Measurements from ENCODE around the gene SIPA1L2.
"Not testable (repeated sequence)": the region's sequence is repeated elsewhere in the genome, so short reads cannot be mapped to it uniquely, and the experiment has no call there.

SIPA1L2 gene

GRCh38 chr1:232613752-232614381 is 16.1 kb downstream of the SIPA1L2 start:
- peak; percentile 83 to 84 for DNase-seq (ENCODE audit: low read depth in 2 of 2)

GRCh38 chr1:232612836-232613235 is 17.1 kb downstream of the SIPA1L2 start:
- not testable (repeated sequence) for DNase-seq (ENCODE audit: low read depth in 2 of 2)

DNA sequence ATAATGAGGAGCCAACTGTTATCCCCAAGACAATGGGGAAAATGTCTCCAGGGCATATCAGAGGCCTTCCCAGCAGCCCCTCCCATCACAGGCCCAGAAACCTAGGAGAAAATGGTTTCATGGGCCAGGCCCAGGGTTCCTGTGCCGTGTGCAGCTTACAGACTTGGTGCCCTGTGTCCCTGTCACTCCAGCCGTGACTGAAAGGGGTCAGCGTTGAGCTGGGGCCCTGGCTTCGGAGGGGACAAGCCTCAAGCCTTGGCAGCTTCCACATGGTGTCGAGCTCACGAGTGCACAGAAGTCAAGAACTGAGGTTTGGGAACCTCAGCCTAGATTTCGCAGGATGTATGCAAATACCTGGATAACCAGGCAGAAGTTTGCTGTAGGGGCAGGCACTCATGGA is 18.1 kb downstream of the SIPA1L2 start:
- no peak for DNase-seq (ENCODE audit: low read depth in 2 of 2)

- DNase-seq (ENCODE audit: low read depth in 2 of 2): not testable (repeated sequence)
Observed at GRCh38 chr1:232610902-232611745, 18.8 kb downstream of the SIPA1L2 start.

GRCh38 chr1:232610192-232610901 is 19.6 kb downstream of the SIPA1L2 start:
- DNase-seq (ENCODE audit: low read depth in 2 of 2): no peak

DNA sequence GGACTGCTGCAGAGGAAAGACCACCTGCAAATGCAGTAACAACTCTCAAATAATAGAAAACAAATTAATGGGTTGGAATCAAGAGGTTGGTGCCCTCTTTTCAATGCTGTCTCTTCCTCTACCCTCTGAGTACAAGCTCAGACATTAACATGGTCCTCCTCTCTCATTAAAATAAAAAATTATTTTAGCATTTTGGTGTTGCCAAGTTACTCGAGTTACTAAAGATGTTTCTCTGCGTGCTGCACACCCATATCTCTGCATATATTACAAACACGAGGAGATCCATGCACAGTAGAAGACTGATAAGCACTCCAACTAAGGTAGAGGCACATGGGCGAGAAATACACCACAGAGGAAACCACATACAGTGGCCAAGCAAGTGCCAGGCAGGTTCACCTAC is 21.5 kb downstream of the SIPA1L2 start:
- no peak for DNase-seq (ENCODE audit: low read depth in 2 of 2)

- DNase-seq (ENCODE audit: low read depth in 2 of 2): no peak
Observed at GRCh38 chr1:232602622-232603021, 27.3 kb downstream of the SIPA1L2 start.

GRCh38 chr1:232600424-232601258 is 29.3 kb downstream of the SIPA1L2 start:
- DNase-seq (ENCODE audit: low read depth in 2 of 2): no peak

- no peak for DNase-seq (ENCODE audit: low read depth in 2 of 2)
Observed at GRCh38 chr1:232599178-232600041, 30.5 kb downstream of the SIPA1L2 start.

DNA sequence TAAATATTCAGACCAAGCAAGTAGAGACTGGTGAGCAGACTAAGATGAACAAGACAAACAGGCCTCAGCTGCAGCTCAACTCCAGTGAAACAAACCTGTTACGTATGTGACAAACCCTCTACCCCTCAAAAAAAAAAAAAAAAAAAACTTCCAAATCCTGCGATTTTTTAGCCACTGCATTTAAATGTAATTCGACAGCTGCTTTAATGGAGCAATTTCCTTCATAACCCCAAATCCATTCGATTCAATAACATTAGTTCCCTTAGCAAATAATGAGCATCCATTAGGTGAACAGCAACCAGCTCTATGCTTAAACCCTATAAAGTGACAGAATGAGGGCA is 31.1 kb downstream of the SIPA1L2 start:
- DNase-seq (ENCODE audit: low read depth in 2 of 2): no peak

DNA sequence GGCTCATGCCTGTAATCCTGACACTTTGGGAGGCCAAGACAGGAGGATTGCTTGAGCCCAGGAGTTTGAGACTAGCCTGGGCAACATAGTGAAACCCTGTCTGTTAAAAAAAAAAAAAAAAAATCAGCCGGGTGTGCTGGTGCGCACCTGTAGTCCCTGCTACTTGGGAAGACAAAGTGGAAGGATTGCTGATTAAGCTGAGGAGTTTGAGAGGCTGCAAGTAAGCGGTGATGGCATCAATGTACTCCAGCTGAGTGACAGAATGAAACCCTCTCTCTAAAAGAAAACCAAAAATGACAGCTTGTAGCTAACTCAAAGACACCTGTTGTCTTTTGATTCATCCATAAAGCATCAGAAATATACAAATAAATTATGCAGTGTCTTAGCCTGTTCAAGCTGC is 31.8 kb downstream of the SIPA1L2 start:
- no peak for DNase-seq (ENCODE audit: low read depth in 2 of 2)

- DNase-seq (ENCODE audit: low read depth in 2 of 2): no peak
Observed at GRCh38 chr1:232597721-232598120, 32.2 kb downstream of the SIPA1L2 start.

DNA sequence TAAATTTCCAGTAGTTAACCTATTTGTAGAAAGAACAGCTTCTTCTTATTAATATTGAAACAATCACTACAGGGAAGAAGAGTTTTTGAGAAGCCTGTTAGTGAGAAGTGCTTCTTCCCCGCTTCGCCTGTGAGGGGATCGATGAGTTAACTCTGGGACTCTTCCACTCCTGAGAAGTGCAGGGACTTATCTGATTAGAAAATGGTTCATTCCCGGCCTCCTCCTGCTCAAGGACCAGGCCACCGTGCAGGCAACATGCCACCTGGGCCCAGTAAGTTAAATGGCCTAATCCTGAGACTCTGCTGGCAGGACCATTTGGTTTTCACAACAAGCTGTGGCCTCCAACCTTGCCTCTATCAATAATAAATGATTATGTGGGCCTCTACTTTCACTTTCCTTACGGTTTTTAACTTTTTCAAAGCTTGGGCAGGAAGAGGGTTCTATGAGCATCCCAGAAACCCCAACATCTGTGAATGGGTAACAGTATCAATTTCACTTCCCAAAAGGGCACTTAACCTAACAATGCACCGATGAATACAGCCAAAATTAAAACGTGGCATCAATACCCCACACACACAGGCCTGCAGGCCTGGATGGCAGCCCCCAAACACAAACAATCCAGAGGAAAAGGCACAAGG is 33.1 kb downstream of the SIPA1L2 start:
- no peak for DNase-seq (ENCODE audit: low read depth in 2 of 2)

DNA sequence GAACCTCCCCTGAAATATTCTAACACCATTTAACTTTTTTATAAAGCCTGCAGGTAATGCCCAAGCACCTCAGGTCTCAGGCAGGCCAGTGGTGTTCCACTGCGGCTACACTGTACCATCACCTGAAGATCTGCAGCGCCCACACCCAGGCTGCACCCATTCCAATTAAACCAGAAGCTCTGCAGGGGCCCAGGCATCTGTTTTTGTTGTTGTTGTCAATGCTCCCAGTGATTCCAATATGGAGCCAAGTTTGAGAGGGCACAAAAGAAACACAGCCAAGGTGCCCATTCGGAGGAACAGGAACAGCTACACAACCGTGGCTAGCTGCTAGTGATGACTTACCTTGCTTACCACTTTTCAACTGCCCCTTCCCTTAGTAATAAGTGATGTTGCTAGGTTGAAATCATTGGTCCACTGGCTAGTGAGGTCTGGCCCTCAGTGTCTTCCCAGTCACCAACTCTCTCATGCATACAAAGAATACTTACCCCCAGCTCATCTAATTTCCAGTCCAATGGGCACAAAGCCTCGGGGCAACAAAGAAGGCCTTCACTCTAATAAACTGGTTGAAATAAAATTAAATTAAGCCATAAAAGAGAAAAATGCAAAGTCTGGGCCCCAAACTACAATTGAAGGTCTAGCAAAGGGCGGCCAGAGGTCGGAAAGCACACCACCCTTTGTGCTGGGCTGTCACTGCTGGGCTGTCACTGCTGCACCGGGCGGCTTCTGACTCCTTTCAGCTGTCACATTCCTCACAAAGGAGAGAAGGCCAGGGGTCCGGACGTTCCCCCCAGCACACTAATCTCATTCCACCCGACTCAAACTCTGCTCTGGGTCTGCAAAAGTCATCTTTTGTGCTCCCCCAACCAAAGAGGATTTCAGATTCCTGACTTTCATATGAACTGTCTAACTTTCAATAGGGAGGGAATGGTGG is 34.9 kb downstream of the SIPA1L2 start:
- no peak for DNase-seq (ENCODE audit: low read depth in 2 of 2)

DNA sequence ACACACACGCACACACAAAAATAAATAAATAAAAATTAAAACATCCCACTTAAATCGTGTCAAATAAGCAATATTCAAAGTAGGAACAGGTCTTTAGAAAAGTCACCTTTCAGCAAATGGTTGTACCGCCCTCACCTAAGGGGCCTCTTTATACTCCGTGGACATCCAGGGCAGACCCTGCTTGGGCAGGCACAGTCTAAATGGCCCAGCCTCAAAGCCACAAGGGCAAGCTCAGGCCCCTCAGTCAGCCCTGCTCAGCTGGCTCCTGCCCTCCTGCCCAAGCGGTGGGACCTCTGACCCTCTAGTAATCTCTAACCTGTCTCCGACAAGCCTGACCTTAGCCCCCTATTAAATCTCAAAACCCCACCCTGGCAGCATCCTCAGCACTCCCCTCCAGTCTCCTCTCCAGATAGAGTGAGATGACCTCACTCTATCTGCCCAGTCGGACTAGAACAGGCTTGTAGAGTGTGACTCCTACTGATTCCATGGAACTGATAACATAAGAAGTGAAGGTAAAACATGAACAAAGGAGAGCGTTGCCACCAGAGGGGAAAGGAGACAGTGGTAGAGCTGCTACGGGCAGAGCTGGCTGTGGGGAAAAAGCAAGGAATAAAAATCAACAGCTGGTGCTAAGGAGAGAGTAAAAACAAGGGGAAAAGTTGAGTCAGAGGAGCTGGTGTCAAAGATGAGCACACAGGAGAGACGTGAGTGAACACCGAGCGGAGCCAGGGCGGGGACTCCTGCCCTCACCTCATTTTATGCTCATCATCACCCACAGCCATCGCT is 36.0 kb downstream of the SIPA1L2 start:
- DNase-seq (ENCODE audit: low read depth in 2 of 2): no peak

GRCh38 chr1:232591344-232591743 is 38.6 kb downstream of the SIPA1L2 start:
- DNase-seq (ENCODE audit: low read depth in 2 of 2): no peak

- DNase-seq (ENCODE audit: low read depth in 2 of 2): no peak
Observed at GRCh38 chr1:232590744-232591082, 39.2 kb downstream of the SIPA1L2 start.
